HG02759 (cell line): ENCODE measurements around the gene ACSL1.

Experiments used
- ATAC-seq: cut with Tn5 transposase; IDR thresholded peaks from one replicate; pipeline ENCODE4 v1.9.1; 2021; ENCODE audit warnings: mild to moderate bottlenecking, moderate library complexity; ENCODE audit not compliant: unreplicated experiment

ACSL1 gene

DNA sequence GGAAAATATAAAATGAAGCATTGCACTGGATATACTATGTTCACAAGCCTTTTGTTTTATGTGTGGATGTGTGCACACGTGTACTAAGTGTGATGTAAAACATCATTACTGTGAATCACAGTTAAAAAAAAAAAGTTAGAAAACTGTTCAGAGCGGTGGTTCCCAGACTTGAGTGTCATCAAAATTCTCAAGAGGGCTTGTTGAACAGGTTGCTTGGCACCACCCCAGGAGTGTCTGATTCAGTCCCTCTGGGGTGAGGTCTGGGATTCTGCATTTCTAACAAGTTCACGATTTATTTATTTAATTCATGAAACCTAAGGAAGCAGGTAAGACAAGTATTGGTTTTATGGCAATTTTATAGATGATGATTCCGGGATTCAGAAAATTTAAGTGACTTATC, 93.6 kb downstream of the ACSL1 start:
- no peak for ATAC-seq

GRCh38 chr4:184731056-184731455, 94.7 kb downstream of the ACSL1 start:
- no peak for ATAC-seq

GRCh38 chr4:184729946-184730345, 95.8 kb downstream of the ACSL1 start:
- no peak for ATAC-seq

DNA sequence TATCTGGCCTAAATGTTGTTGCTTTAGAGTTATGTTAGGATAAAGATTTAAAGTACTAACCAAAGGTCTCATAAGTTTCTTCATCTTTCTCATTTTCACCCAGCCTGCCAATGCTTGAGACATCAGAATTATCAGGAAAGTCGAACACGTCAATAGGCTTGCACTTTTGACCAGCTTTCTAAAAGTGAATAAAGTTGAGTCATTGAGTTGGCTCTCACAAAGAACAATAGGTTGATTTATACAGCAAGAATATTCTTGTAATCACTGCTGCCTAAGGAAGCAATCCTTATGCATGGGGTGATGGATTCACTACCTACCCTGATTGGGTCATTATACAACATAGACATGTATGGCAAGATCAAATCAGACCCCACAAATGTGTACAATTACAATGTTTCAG, 96.9 kb downstream of the ACSL1 start:
- ATAC-seq: no peak

GRCh38 chr4:184727430-184727829, 98.3 kb downstream of the ACSL1 start:
- no peak for ATAC-seq

GRCh38 chr4:184722798-184723197, 103.0 kb downstream of the ACSL1 start:
- no peak for ATAC-seq

DNA sequence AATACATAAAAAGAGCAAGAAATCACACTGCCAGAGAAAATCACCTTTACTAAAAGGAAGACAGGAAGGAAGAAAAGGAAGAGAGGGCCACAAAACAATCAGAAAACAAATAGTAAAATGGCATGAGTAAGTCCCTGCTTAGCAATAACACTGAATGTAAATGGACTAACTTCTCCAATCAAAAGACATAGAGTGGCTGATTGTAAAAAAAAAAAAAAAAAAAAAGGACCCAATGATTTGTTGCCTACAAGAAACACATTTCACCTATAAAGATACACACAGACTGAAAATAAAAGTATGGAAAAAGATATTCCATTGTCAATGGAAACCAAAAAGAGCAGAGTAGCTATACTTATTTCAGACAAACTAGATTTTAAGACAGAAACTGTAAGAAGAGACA, 104.5 kb downstream of the ACSL1 start:
- ATAC-seq: no peak

- ATAC-seq: no peak
These were observed 106.4 kb downstream of the ACSL1 start for GRCh38 chr4:184719407-184719806.

- ATAC-seq: no peak
These were observed 110.2 kb downstream of the ACSL1 start for GRCh38 chr4:184715526-184715925.

GRCh38 chr4:184713887-184714286, 111.9 kb downstream of the ACSL1 start:
- ATAC-seq: no peak

DNA sequence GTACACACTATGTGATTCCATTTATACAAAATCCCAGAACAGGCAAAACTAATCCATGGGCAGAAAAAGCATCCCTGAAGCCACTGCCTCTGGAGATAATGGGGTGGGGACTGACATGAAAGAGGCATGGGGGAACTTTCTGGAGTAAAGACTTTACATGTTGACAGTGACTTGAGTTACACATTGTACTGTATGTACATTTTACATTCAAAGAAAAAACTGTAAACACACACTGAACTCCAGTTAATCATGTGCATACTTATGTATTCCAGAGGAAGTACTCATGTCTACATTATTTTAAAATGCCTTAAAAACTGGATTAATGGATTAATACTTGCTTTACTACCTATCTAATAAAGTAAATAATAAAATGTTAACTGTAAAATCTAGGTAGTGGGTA, 113.4 kb downstream of the ACSL1 start:
- no peak for ATAC-seq

DNA sequence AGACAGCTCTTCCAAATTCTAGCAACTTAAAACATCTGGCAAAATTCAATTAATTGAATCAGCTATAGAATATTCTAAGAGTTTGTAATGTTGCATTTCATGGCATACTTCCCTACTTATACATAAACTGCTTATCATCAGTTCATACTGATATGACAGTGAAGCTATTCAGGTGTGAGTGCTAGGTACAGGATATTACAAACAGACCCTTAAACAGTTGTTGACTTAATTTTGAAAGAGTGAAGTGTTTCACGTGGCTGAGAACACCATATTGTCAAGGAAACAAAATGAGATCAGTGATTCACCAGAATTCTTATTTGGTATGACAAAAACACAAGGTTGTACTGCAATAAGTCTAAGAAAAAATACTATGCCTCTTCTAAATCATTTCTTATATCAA, 119.3 kb downstream of the ACSL1 start:
- ATAC-seq: no peak

DNA sequence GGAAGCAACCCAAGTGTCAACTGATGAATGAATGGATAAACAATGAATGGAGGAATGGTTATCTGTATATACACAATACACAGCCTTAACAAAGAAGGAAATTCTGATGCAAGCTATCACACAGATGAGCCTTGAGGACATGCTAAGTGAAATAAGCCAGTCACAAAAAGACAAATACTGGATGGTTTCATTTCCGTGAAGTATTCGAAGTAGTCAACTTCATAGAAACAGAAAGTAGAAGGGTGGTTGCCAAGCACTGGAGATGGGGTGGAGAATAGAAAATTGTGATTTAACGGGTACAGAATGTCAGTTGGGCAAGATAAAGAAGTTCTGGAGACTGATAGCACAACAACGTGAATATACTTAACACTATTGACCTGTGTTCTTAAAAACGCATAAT, 120.1 kb downstream of the ACSL1 start:
- no peak for ATAC-seq
